Mesenchymal stem cell (in vitro differentiated cells and primary cell): ENCODE results near the gene WRAP53.

Source experiments
- DNase-seq: peaks from one replicate; pipeline ENCODE4 v3.0.0-alpha.2; 2013
- H2AFZ ChIP-seq: one replicate; pipeline ENCODE4 v1.6.1; 2013; ENCODE audit warnings: low read depth, mild to moderate bottlenecking, control low read depth, inconsistent platforms, low read length, moderate library complexity
- H2AK5ac ChIP-seq: 2 replicates; pipeline ENCODE4 v1.6.1; 2013; ENCODE audit warnings: low read length, moderate library complexity, mild to moderate bottlenecking, inconsistent platforms; ENCODE audit not compliant: severe bottlenecking
- H2BK120ac ChIP-seq: one replicate; pipeline ENCODE4 v1.6.1; 2013; ENCODE audit warnings: low read depth, mild to moderate bottlenecking, inconsistent platforms, low read length, moderate library complexity
- H2BK12ac ChIP-seq, 2 experiments: one replicate each; pipeline ENCODE4 v1.6.1; 2013; ENCODE audit warnings: inconsistent platforms in 2 of 2, low read length in 2 of 2, mild to moderate bottlenecking in 2 of 2, moderate library complexity in 2 of 2, control low read depth in 1 of 2
- H2BK15ac ChIP-seq: one replicate; pipeline ENCODE4 v1.6.1; 2013; ENCODE audit warnings: mild to moderate bottlenecking, low read depth, inconsistent platforms; ENCODE audit not compliant: poor library complexity, severe bottlenecking
- H2BK5ac ChIP-seq: 2 replicates; pipeline ENCODE4 v1.6.1; 2013; ENCODE audit warnings: low read depth, mild to moderate bottlenecking, low read length, control low read depth, inconsistent platforms; ENCODE audit not compliant: poor library complexity, severe bottlenecking
- H3K14ac ChIP-seq, 2 experiments: one replicate each; pipeline ENCODE4 v1.6.1; 2013; ENCODE audit warnings: inconsistent platforms in 2 of 2, low read length in 2 of 2, control low read depth in 1 of 2, mild to moderate bottlenecking in 1 of 2, moderate library complexity in 1 of 2
- H3K18ac ChIP-seq, 2 experiments: one replicate each; pipeline ENCODE4 v1.6.1; 2013; ENCODE audit warnings: inconsistent platforms in 2 of 2, low read length in 2 of 2, control low read depth in 1 of 2, low read depth in 1 of 2, mild to moderate bottlenecking in 1 of 2
- H3K23ac ChIP-seq, 2 experiments: one replicate each; pipeline ENCODE4 v1.6.1; 2013; ENCODE audit warnings: inconsistent platforms in 2 of 2, low read length in 2 of 2, mild to moderate bottlenecking in 2 of 2, moderate library complexity in 2 of 2, control low read depth in 1 of 2
- H3K27ac ChIP-seq: 2 replicates; pipeline ENCODE4 v1.5.1; 2013; ENCODE audit warnings: mild to moderate bottlenecking, moderate library complexity, low read length, control low read depth, inconsistent platforms; ENCODE audit not compliant: poor library complexity, severe bottlenecking
- H3K27me3 ChIP-seq, 2 experiments: 2 replicates each; pipeline versions ENCODE4 v1.6.1 to v1.7.0; 2013; ENCODE audit warnings: low read length in 2 of 2, mild to moderate bottlenecking in 2 of 2, moderate library complexity in 2 of 2, control low read depth in 1 of 2, inconsistent platforms in 1 of 2; ENCODE audit not compliant: control insufficient read depth in 1 of 2, insufficient read depth in 1 of 2
- H3K36me3 ChIP-seq, 2 experiments: 2 replicates each; pipeline versions ENCODE4 v1.6.1 to v1.7.0; 2013; ENCODE audit warnings: low read length in 2 of 2, control low read depth in 1 of 2, inconsistent platforms in 1 of 2, low read depth in 1 of 2, mild to moderate bottlenecking in 1 of 2; ENCODE audit not compliant: insufficient read depth in 2 of 2, control insufficient read depth in 1 of 2
- H3K4ac ChIP-seq, 2 experiments: one replicate each; pipeline ENCODE4 v1.6.1; 2013; ENCODE audit warnings: inconsistent platforms in 2 of 2, low read length in 2 of 2, mild to moderate bottlenecking in 2 of 2, moderate library complexity in 2 of 2, control low read depth in 1 of 2, low read depth in 1 of 2
- H3K4me1 ChIP-seq: 2 replicates; pipeline ENCODE4 v1.6.1; 2013; ENCODE audit warnings: low read depth, low read length, control low read depth; ENCODE audit not compliant: control insufficient read depth, insufficient read depth
- H3K4me2 ChIP-seq: 2 replicates; pipeline ENCODE4 v1.6.1; 2013; ENCODE audit warnings: low read length, mild to moderate bottlenecking, inconsistent platforms; ENCODE audit not compliant: poor library complexity, severe bottlenecking
- H3K4me3 ChIP-seq, 2 experiments: 2 replicates each; pipeline versions ENCODE4 v1.5.1 to v1.7.0; 2013; ENCODE audit warnings: low read length in 2 of 2, mild to moderate bottlenecking in 2 of 2, control low read depth in 1 of 2, low read depth in 1 of 2; ENCODE audit not compliant: insufficient read depth in 1 of 2
- H3K79me1 ChIP-seq: replicated peaks from 2 replicates; pipeline ENCODE4 v1.6.1; 2013; ENCODE audit warnings: mild to moderate bottlenecking, control low read depth, low read length, inconsistent platforms; ENCODE audit not compliant: poor library complexity, severe bottlenecking
- H3K9ac ChIP-seq: 2 replicates; pipeline ENCODE4 v1.7.0; 2013; ENCODE audit warnings: mild to moderate bottlenecking, low read length, moderate library complexity
- H3K9me3 ChIP-seq: 2 replicates; pipeline ENCODE4 v1.7.0; 2013; ENCODE audit warnings: mild to moderate bottlenecking, low read length; ENCODE audit not compliant: control insufficient read depth
- H4K8ac ChIP-seq: one replicate; pipeline ENCODE4 v1.6.1; 2013; ENCODE audit warnings: inconsistent platforms, mild to moderate bottlenecking, low read length, moderate library complexity
- H4K91ac ChIP-seq: one replicate; pipeline ENCODE4 v1.6.1; 2013; ENCODE audit warnings: mild to moderate bottlenecking, low read length, inconsistent platforms
- whole genome bisulfite sequencing: methylation state at CpG from one replicate; pipeline ENCODE4 v1.1.7; 2013; ENCODE audit warnings: mixed read lengths; 5-methylcytosine and 5-hydroxymethylcytosine counted together

The WRAP53 gene

GRCh38 chr17:7712111-7712771, 24.0 kb downstream of the WRAP53 start:
- Histone ChIP-seq H2AK5ac (no peak overlapping the region), H2BK15ac (no peak overlapping the region), H3K79me1 (peaks cover 5% of the 10 kb centered on the region), H4K8ac (no peak overlapping the region), H3K4me3 (no peak overlapping the region), H2BK5ac (no peak overlapping the region), H3K18ac (no peak overlapping the region), H3K36me3 (peaks cover 0 to 2% of the 10 kb centered on the region in 2 experiments), H3K4me2 (no peak overlapping the region), H2AFZ (no peak overlapping the region), H3K27ac (no peak overlapping the region), H3K23ac (no peak overlapping the region), H3K4me1 (peaks cover 8% of the 10 kb centered on the region), H2BK12ac (no peak overlapping the region), H3K27me3 (peaks cover 28 to 73% of the 10 kb centered on the region in 2 experiments), H4K91ac (no peak overlapping the region), H3K4ac (no peak overlapping the region), H3K9me3 (no peaks in the 10 kb centered on the region), H3K14ac (no peak overlapping the region), H3K9ac (no peak overlapping the region), H2BK120ac (no peak overlapping the region)
- no peak for DNase-seq
- WGBS: 43% methylated on average over 16 of the region's 19 CpGs

DNA sequence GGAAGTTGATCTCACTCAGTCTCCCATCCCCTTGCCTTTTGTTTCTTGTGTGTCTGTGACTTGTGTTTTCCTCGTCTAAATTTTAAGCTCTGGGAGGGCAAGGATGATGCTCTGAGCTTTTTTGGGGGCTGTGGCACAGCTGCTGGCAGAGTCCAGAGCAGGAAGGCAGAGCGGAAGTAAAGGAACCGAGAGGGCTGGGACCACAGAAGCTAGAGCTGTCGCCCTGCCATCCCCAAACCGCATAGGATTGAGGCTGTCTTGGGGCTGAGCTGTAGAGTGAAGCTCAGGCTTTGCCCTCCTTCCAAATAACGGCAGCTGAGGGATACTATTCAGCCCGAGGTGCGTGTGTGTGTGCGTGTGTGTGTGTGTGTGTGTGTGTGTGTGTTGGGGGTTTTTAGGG, 25.5 kb downstream of the WRAP53 start:
- Histone ChIP-seq H3K36me3 (peaks cover 0 to 2% of the 10 kb centered on the region in 2 experiments), H3K23ac (no peak overlapping the region), H3K4me3 (no peak overlapping the region), H3K27ac (no peak overlapping the region), H3K27me3 (peaks cover 23 to 75% of the 10 kb centered on the region in 2 experiments), H3K79me1 (peaks cover 5% of the 10 kb centered on the region), H2AFZ (no peak overlapping the region), H3K9ac (no peak overlapping the region), H3K9me3 (no peaks in the 10 kb centered on the region), H2BK12ac (no peak overlapping the region), H3K4me2 (no peak overlapping the region), H4K8ac (no peak overlapping the region), H2BK5ac (no peak overlapping the region), H3K18ac (no peak overlapping the region), H2BK15ac (no peak overlapping the region), H2AK5ac (no peak overlapping the region), H3K14ac (no peak overlapping the region), H4K91ac (no peak overlapping the region), H3K4me1 (peaks cover 13% of the 10 kb centered on the region), H3K4ac (no peak overlapping the region), H2BK120ac (no peak overlapping the region)
- DNase-seq: no peak
- 53% methylated on average over 7 of the region's 9 CpGs for WGBS

- H3K4me1 ChIP-seq: peaks cover 13% of the 10 kb centered on the region
- H3K18ac ChIP-seq: no peak overlapping the region
- H2BK12ac ChIP-seq: no peak overlapping the region
- 77% methylated on average over 6 of the region's 10 CpGs for WGBS
- H3K4me3 ChIP-seq: no peak overlapping the region
- no peak overlapping the region for H4K91ac ChIP-seq
- no peaks in the 10 kb centered on the region for H3K9me3 ChIP-seq
- H3K4ac ChIP-seq: no peak overlapping the region
- no peak for DNase-seq
- no peak overlapping the region for H3K4me2 ChIP-seq
- H2AK5ac ChIP-seq: no peak overlapping the region
- no peak overlapping the region for H3K23ac ChIP-seq
- H3K9ac ChIP-seq: no peak overlapping the region
- H3K14ac ChIP-seq: no peak overlapping the region
- H3K79me1 ChIP-seq: peaks cover 5% of the 10 kb centered on the region
- no peak overlapping the region for H2BK120ac ChIP-seq
- H2BK15ac ChIP-seq: no peak overlapping the region
- H3K27ac ChIP-seq: no peak overlapping the region
- no peak overlapping the region for H2AFZ ChIP-seq
- no peaks in the 10 kb centered on the region for H3K36me3 ChIP-seq
- no peak overlapping the region for H2BK5ac ChIP-seq
- H3K27me3 ChIP-seq: peaks cover 33 to 85% of the 10 kb centered on the region in 2 experiments
- H4K8ac ChIP-seq: no peak overlapping the region
Measured at GRCh38 chr17:7714721-7715594, 26.7 kb downstream of the WRAP53 start.
